Eye (tissue), 1 donor: Measurements from ENCODE around the gene EIF4E3.
A peak's percentile ranks its signal among the peaks of the same experiment; 100 is the strongest.

Experiments used
- DNase-seq: peaks from one replicate; pipeline ENCODE4 v3.0.0-alpha.2; 2015

Gene EIF4E3

DNA sequence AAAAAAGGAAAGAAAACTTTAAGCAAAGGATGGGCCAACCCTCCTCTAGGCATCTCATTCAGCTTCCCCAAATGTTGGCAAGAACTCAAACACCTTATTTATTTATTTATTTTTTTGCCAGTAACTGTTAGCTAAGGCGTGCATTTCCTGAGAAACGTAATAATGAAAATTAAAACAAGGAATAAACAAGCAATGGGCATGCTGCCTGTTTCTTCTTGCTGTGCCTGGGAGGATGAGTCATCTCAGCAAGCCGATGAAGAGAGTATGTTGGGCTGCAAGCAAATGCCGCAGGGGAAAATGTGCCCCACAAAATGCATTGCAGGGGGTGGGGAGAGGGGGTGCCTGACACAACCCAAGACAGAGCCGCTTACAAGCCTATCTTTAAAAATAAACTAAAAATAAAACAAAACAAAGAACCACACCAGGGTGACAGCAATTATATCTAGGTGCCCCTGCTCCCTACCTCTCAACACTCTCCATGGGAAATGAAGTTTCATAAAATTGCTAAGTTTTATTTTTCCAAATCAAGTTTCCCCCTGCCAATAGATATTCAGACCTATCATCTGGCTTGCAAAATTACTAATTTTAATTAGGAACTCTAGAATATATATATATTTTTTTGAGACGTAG is 40.3 kb downstream of the EIF4E3 start:
- DNase-seq, result peak; percentile 48

DNA sequence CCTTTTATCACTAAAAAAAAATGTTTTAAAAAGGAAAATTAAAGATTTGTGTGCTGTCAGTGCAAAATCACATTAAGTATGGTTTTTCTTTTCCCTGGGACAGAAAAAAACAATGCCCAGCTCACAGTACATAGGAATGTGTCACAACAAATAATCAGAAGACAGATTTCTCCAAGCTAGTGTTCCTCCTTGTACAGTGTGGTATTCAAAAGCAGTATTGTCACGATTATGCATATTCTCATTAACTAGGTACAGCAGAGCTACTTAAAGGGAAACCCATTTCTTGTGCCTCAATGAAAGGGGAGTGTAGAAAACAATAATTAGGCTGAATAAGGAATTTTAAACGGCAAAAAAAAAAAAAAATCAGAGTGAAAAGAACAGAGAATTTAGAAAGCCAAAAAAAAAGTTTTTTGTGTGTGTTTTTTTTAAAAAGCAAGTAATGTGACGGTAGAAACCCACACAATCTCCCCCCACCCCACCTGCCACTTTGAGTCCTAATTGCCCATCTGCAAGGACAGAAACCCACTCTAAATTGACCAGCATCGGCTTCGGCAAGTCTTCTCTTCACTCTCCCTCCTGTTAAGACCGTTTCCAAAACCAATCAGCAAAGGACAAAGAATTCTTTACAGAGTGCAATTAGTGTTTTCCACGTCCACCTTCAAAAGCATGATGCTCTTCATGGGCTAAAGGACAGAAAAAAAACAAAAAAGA is 41.0 kb downstream of the EIF4E3 start:
- peak; percentile 55 for DNase-seq

DNA sequence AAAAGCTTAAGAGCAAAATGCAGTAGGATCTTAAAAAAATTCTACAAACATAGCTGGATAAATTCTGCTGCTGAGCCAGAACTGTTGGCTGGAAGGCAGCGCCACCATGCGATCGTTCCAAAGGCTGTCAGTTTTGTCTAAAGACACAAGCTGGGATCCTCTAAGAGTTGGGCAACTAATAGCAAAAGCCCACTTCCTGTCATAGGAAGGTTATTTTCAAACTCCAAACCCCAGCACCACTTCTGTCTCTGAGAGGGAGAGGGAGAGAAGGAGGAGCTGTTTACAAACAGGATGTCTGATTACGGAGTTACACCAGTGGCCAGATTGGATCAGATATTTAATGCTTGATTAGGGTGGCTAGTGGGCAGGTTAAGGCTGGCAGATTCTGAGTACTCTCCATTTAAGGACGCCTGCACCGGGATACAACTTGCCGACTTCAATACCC is 44.0 kb downstream of the EIF4E3 start:
- peak; percentile 84 for DNase-seq

DNA sequence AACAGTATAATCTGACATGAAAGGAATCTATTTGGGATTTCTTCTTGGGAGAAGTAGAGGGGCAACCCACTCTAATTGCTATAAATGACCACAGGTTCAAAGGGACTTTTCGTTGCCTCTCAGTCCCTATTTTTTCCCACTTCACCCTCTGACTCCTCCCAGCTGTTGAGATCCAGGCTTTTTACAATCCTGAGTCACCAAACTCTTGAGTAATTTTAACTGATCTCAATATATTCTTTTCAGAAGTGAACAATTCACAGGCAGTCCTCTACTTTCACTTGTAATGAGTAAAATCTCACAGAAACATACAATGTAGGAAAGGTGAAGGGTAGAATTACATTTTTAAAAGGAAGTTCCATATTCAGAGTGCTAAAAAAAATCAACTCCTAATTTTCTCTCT is 44.6 kb downstream of the EIF4E3 start:
- no peak for DNase-seq

- no peak for DNase-seq
Measured at GRCh38 chr3:71676931-71677330, 48.3 kb downstream of the EIF4E3 start.

- DNase-seq, result no peak
Measured at GRCh38 chr3:71673486-71673885, 51.7 kb downstream of the EIF4E3 start.

DNA sequence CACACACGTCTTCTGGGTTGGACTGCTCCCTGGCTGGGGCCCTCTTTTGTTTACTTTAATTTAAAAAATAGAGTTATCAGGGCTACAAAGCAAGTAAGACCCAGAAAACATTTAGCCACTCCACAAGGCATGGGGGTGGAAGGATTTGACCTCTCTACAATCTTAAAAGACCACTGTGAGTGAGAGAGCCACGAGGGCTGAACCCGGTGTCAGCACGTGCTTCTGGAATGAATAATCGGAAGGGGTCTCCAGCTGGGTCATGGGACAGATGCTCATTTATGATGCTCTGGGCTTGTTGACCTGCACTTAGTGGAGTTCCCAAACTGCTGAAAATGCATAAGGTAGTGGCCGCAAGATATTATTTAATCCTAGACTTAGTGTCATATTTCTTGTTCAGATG is 52.4 kb downstream of the EIF4E3 start:
- peak; percentile 58 for DNase-seq

DNA sequence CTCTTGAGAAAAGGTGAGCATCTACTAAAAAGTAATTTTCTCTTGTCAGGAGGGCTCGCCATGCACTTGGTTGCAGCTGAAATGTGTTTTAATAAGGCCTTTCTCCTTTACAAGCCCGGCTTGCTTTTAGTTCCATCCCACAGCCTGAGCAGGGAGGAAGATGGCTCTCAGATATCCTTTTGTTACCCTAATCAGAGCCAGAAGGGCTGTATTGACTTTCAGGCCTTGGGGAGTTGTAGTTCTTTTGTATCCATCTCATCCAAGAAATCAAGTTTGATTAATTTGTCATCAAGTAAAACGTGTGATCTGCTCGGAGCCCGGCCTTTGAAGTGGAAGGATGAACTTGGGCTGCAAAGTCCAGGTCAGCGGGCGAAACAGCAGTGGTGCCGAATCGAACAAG is 52.9 kb downstream of the EIF4E3 start:
- peak; percentile 66 for DNase-seq

- DNase-seq, result no peak
Measured at GRCh38 chr3:71671216-71671845, 53.9 kb downstream of the EIF4E3 start.

- DNase-seq, result no peak
Measured at GRCh38 chr3:71662568-71662967, 62.6 kb downstream of the EIF4E3 start.

- DNase-seq, result no peak
Measured at GRCh38 chr3:71662056-71662455, 63.1 kb downstream of the EIF4E3 start.

GRCh38 chr3:71659864-71660591 is 65.2 kb downstream of the EIF4E3 start:
- DNase-seq, result no peak

- DNase-seq, result no peak
Measured at GRCh38 chr3:71657831-71658530, 67.2 kb downstream of the EIF4E3 start.

- DNase-seq, result no peak
Measured at GRCh38 chr3:71655061-71655460, 70.1 kb downstream of the EIF4E3 start.

DNA sequence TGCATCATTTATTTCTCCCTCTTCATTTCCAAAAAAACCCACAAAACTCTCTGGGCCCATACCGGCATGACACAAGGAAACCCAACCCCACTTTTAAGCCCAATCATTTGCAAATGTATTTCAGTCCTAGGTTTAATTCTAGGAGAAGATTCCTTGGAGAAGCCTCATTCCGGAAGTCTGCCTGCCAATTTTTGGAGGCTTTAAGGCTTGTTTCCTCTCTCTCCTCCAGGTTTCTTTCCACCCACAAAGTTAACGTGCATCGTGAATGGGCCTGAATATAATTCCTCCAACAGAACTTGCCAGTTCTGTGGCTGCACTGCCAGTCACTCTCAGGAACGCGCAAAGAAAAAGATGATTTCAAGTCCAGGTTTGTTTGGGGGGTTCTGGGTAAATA is 71.8 kb downstream of the EIF4E3 start:
- DNase-seq, result no peak

- DNase-seq, result peak; percentile 83
Measured at GRCh38 chr3:71652781-71653413, 72.3 kb downstream of the EIF4E3 start.

- no peak for DNase-seq
Measured at GRCh38 chr3:71651625-71652024, 73.6 kb downstream of the EIF4E3 start.

- DNase-seq, result no peak
Measured at GRCh38 chr3:71650372-71650771, 74.8 kb downstream of the EIF4E3 start.

GRCh38 chr3:71649757-71650156 is 75.4 kb downstream of the EIF4E3 start:
- DNase-seq, result no peak

- no peak for DNase-seq
Measured at GRCh38 chr3:71647751-71648150, 77.5 kb downstream of the EIF4E3 start.

DNA sequence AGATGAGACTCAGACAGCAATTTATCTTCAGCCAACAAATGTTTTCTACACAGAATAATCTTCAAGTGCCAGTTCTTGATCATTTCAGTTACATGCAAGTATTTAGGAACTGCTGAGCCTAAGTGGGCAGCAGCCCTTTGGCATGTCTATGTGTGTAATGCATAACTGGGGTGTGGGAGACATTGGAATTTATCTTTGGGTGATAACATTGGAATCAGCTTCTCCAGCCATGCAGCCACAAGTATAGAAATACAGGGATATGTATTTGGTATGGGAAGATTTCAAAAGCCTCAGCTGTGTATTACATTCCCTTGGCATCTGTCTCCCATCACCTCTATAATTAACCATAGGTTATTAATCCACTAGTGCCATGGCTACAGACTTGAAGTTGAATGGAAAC is 78.2 kb downstream of the EIF4E3 start:
- DNase-seq, result no peak

- DNase-seq, result no peak
Measured at GRCh38 chr3:71645140-71645539, 80.1 kb downstream of the EIF4E3 start.
